Loucy (cell line): ENCODE measurements around the gene TCEANC.
"Not testable (repeated sequence)": the region's sequence is repeated elsewhere in the genome, so short reads cannot be mapped to it uniquely, and the experiment has no call there.

Experiments
- EZH2phosphoT487 ChIP-seq: fragments of 200-600 bp; IDR thresholded peaks from 2 replicates; pipeline ENCODE4 v1.6.1; 2018; ENCODE audit warnings: antibody characterized with exemption, mild to moderate bottlenecking, moderate library complexity, borderline replicate concordance
- TF ChIP-seq, protein P1 (sequence below): fragments of 200-600 bp; sonication (generic); conservative IDR thresholded peaks from 2 replicates; pipeline ENCODE4 v1.5.1; 2014; ENCODE audit warnings: mild to moderate bottlenecking, antibody characterized with exemption, low read length

DNA sequence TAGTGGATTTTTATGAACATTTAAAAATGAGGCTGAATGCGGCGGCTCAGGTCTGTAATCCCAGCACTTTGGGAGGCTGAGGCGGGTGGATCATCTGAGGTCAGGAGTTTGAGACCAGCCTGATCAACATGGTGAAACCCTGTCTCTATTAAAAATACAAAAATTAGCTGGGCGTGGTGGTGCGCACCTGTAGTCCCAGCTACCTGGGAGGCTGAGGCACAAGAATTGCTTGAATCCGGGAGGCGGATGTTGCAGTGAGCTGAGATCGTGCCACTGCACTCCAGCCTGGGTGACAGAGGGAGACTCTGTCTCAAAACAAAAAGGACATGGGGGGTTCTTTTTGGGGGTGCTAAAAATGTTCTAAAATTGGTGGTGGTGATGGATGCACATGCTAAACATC, 16.8 kb downstream of the TCEANC start:
- TF ChIP-seq, protein P1, sequence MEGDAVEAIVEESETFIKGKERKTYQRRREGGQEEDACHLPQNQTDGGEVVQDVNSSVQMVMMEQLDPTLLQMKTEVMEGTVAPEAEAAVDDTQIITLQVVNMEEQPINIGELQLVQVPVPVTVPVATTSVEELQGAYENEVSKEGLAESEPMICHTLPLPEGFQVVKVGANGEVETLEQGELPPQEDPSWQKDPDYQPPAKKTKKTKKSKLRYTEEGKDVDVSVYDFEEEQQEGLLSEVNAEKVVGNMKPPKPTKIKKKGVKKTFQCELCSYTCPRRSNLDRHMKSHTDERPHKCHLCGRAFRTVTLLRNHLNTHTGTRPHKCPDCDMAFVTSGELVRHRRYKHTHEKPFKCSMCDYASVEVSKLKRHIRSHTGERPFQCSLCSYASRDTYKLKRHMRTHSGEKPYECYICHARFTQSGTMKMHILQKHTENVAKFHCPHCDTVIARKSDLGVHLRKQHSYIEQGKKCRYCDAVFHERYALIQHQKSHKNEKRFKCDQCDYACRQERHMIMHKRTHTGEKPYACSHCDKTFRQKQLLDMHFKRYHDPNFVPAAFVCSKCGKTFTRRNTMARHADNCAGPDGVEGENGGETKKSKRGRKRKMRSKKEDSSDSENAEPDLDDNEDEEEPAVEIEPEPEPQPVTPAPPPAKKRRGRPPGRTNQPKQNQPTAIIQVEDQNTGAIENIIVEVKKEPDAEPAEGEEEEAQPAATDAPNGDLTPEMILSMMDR, result not testable (repeated sequence)
- TF ChIP-seq EZH2phosphoT487, result not testable (repeated sequence)
